HG03469 (cell line): Measurements from ENCODE around the gene PDE2A.

ENCODE experiments used
- ATAC-seq: cut with Tn5 transposase; IDR thresholded peaks from one replicate; pipeline ENCODE4 v1.9.1; 2021; ENCODE audit warnings: mild to moderate bottlenecking, moderate library complexity, moderate number of reproducible peaks; ENCODE audit not compliant: unreplicated experiment

Gene PDE2A

GRCh38 chr11:72673943-72674828 lies at the start of gene PDE2A:
Gene PDE2A (minus strand): TSS chr11:72674422. CDS start chr11:72674207, 215 bp downstream.
- ATAC-seq = no peak

GRCh38 chr11:72723508-72723907 lies 49.3 kb upstream of the PDE2A start:
- ATAC-seq = no peak

- peak; percentile 52 for ATAC-seq
Measured at GRCh38 chr11:72722050-72722748, 48.0 kb upstream of the PDE2A start.

GRCh38 chr11:72721689-72722049 lies 47.4 kb upstream of the PDE2A start:
- no peak for ATAC-seq

- no peak for ATAC-seq
Measured at GRCh38 chr11:72721276-72721675, 47.1 kb upstream of the PDE2A start.

- ATAC-seq = no peak
Measured at GRCh38 chr11:72720784-72721183, 46.6 kb upstream of the PDE2A start.

- ATAC-seq = no peak
Measured at GRCh38 chr11:72720047-72720446, 45.8 kb upstream of the PDE2A start.

- ATAC-seq = no peak
Measured at GRCh38 chr11:72719551-72719950, 45.3 kb upstream of the PDE2A start.

- ATAC-seq = no peak
Measured at GRCh38 chr11:72719144-72719543, 44.9 kb upstream of the PDE2A start.

- no peak for ATAC-seq
Measured at GRCh38 chr11:72718101-72718501, 43.9 kb upstream of the PDE2A start.

- no peak for ATAC-seq
Measured at GRCh38 chr11:72716788-72717435, 42.7 kb upstream of the PDE2A start.

- no peak for ATAC-seq
Measured at GRCh38 chr11:72716290-72716689, 42.1 kb upstream of the PDE2A start.

GRCh38 chr11:72712841-72713240 lies 38.6 kb upstream of the PDE2A start:
- ATAC-seq = no peak

- no peak for ATAC-seq
Measured at GRCh38 chr11:72712168-72712751, 38.0 kb upstream of the PDE2A start.

GRCh38 chr11:72711141-72711540 lies 36.9 kb upstream of the PDE2A start:
- no peak for ATAC-seq

- ATAC-seq = no peak
Measured at GRCh38 chr11:72710278-72710677, 36.1 kb upstream of the PDE2A start.

- no peak for ATAC-seq
Measured at GRCh38 chr11:72709478-72710238, 35.4 kb upstream of the PDE2A start.

- ATAC-seq = no peak
Measured at GRCh38 chr11:72707032-72707431, 32.8 kb upstream of the PDE2A start.

GRCh38 chr11:72706579-72706978 lies 32.4 kb upstream of the PDE2A start:
- no peak for ATAC-seq
